NCI-H1105 treated with DMSO at 0.1 percent for 48 hours (cell line): Measurements from ENCODE around the gene SORCS1.
A peak's percentile ranks its signal among the peaks of the same experiment; 100 is the strongest.

Experiments used
- DNase-seq: peaks from one replicate; lab custom pipeline; 2025; lab: John Stamatoyannopoulos, UW

SORCS1 gene

DNA sequence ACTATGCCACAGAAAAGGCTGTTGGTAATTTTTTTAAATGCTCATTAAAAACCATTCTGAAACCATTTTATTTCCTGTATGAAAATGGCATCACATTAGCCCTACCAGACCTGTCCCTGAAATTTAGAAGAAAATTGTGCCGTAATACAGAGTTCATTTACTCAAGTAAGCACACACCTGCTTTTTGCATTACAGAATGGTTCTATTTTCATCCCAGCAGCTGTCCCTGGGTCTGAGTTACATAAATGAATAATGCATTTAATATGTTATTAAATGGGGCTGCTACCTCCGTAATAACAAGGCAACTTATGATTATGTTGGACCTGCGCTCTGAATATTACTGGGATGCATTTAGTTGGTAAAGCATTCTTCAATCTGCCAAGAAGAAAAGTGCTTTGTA, 508.9 kb downstream of the SORCS1 start:
- DNase-seq, result peak; percentile 9

DNA sequence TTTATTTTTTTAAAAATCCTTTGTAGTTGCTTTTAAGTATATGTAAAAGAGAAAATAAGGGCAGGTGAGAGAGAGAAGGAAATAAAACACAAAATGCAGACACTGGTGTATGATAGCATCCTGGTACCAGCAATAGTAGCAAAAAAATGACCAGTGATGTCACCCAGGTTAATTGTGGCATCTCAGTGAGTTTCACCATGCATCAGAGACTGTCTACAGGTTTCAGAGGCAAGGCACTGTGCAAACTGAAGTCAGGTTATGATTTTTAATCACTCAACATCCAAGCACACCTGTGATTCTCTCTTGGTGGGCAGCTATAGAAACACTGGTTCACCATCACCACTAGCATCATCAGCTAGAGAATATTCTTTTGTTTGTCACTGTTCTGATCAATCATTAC, 509.3 kb downstream of the SORCS1 start:
- DNase-seq, result no peak

DNA sequence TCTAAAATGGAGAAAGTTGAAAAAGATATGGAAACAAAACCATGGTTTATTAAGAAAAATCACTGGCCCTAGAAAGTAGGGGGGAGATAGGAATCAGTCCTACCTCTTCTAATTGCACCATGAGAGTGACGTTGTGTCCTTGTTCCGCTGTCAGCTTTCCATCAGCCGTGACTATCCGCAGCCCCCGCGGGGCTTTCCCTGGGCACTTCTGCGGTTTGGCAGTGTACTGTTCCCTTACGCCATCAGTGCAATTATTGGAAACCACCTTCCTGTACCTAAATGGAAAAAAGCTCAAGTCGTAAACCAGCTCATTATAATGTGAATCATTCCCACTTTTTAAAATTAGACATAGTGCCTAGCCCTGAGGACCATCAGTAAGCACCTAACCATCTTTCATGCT, 512.2 kb downstream of the SORCS1 start:
- DNase-seq, result no peak

DNA sequence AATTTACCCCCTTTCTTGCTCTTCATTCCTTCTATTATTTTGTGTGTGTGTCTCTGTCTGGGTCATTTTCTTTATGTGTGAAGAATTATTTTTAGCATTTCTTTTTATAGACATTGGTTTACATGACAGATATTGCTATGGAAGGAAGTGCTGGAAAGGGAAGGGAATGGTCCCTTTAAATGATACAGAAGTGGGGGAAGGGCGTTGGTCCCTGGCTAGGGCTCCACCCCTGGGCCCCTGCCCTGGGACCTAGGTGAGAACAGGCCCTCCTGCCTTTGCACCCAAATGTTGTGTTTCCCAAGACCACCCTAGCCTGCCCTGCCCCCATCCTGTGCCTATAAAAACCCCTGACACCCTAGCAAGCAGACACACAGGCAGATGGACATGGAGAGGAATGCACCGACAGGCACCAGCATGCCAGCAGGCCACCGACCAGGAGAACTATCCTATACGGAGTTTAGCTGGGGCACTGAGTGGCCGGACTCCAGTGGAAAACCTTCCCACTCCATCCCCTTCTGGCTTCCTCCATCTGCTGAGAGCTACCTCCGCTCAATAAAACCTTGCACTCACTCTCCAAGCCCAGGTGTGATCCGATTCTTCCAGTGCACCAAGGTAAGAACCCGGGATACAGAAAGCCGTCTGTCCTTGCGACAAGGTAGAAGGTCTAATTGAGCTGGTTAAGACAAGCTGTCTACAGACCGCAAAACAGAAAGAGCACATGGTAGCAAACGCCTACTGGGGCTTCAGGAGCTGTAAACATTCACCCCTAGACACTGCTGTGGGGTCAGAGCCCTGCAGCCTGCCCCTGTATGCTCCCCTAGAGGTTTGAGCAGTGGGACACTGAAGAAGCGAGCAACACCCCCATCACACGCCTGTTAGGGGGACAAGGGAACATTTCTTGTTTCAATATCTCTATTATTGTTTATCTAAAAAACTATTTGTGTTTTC, 515.7 kb downstream of the SORCS1 start:
- DNase-seq, result no peak

DNA sequence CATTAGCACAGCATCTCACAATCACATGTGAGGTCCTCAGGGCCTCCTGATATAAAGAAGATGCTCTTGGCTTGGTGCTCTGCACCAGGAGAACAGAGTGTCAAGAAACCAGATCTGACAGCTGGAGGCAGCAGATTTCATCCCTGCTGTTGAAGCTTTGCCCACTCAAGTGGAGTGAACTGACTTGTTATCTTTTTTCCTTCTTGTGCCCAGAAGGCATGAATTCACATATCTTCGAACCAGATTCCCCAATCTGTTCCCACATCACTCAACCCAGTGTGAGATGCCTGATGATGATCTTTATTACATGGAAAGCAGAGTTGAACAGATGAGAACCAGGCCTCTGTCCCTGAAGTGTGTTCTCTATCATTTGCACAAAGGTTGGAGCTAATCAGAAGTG, 521.0 kb downstream of the SORCS1 start:
- DNase-seq, result no peak

DNA sequence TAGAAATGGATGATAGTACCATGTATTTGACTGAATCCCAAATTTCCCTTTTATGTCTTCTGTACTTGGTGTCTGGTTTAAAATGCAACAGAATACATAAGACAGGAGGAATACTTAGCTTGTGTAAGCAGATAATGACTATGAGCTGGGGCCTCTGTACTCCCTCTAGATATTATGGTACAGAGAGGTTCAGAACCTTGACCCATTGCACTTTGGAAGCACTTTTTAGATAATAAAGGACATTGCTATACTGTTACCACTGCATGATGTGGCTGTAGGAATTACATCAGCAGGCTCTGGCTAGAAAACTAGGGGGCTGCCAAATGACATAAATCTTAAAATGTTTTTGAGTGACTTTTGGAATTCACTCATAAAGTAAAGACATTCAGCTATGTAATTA, 526.6 kb downstream of the SORCS1 start:
- no peak for DNase-seq

DNA sequence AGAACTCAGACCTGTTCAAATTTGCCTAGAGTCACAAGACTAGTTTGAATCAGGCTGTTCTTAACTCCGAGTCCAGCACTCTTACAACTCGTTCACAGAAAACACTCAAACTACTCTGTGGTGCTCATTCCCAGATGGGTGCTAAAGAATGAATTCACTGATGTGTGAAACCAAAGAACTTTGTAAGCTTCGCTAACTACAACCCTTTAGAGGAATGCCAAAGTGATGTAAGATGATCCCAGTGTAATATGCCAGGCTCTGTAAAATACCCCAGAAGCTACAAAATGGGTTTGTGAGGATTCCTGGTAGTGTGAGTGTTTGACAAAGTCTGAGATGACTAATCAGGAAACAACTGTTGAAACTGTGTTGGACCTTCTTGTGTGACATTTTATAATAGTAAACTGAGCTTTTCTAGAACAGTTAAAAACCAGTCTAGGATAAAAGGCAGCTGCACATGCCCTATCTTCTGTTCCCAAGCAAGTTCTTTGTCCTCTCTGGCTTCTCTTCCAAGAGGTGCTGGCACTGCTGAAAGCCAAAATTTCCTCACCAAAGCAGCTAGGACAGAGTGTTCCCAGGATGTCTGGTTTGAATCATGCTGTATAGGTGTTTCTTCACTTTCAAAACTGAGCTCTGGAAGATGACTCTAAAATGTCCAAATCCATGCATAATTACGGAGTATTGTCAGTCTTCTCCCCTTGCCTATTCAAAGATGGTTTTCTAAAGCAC, 527.6 kb downstream of the SORCS1 start:
- no peak for DNase-seq

DNA sequence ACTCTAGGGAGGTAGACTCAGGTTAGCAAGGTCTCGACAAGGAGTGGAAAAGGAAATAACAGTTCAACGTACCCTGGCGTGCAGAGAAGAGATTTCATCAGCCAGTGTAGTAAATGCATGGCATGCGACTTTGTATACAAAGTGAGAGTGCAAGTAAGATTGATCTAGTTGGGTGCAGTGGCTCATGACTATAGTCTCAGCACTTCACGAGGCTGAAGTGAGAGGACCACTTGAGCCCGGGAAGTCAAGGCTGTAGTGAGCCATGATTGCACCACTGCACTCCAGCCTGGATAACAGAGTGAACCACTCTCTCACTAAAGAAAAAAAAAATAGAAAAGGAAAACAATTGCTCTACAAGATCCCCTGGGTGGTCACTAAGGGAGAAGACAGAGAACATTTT, 528.6 kb downstream of the SORCS1 start:
- DNase-seq, result no peak

DNA sequence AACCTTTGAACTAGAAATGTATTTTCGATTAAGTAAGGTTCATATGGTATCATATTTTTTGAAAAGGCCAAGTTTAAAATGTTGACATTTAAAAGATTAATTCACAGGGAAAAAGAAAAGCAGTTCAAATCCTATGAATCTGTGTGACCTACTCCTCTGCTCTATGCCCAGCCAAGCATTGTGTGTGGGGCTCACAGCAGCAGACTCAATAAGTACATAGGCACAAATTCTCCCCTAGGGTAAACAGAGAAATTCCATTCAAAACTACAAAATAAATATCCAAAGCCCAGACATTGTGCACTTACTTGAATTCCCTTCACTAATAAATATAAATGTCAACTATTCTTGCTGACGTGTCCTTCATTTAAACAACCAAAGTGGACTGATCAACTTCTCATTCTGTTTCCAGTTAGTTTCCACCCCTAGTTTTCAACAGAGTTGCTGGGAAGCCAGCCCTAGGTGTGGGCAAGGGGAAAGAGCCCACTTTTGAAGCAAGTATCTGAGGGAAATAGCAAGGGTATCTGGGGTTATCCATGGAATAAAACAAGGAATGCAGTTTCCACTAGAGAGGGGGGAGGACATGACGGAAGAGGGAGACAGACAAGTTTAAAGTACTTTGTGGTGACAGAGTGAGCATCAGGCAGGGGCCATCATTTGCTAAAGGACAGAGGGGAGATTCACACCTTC, 533.3 kb downstream of the SORCS1 start:
- DNase-seq, result no peak

DNA sequence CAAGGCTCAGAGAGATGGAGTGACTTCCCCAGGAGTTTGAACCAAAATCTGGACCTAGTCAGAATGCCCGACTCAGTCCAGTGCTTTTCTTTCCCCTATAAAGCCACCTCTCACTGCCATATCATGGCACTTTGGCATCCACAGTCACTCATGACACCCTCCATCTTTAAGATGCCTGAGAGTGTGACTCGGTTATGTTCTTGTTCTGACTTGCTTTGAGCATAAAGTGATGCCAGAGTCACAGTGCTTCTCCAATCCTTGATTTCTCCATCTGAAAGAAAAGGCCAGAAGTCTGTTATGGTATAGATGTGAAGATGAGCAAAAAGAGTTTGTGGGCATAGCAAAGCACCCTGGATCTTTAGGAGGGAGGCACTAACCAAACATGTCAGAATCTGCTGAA, 538.1 kb downstream of the SORCS1 start:
- DNase-seq, result no peak

DNA sequence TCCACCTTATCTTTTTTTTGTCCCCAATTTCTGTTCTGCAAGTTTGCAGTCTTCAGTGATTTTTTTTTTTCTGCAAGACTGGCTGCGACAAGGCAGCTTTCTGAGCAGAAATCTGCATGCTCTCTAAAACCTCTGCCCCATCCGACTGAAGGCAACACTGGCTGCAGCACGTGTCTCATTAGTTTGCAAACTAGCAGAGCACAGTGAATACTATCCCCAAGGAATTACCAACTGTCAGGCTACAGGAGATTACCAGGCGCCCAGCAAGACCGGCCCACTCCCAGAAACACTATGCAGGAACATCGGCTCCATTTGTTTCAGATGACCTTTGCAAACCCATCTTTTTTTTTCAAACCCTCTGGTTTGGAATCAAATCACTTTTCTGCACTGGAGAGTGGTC, 538.8 kb downstream of the SORCS1 start:
- DNase-seq, result no peak

DNA sequence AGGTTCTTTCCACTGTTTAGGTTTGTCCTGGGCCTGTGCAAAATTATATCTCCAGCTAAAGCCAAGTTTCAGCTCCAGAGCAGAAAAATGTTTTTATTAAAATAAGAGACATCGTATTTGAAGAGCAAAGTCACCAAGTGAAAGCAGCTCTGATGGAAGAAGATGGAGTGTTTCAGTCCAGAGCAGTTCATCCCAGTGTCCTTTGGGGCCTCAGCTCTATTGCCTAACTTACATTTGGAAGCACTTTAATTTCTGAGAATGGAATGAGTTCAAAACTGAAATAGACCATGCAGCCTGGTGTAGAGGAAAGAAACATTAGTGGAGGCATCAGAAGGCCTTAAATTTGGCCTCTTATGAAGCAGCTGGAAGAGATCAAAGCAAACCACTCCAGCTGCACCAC, 545.2 kb downstream of the SORCS1 start:
- DNase-seq, result no peak

DNA sequence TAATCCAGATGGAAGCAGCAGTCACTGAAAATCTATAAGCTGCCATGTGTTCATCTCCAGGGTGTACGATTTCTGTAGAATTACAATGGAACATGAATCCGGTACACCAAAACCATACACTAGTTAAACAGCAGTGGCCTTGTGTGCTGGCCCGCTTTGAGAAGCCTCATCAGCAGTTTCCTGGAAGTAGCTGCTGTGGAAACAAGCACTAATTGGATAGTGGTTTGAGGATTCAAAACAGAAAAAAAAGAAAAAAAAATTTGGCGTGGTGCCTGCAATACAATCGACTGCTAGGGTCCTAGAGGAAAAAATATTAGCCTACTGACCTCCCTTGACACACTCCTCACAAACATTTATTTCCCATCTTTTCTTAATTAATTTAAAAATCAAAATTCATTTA, 545.9 kb downstream of the SORCS1 start:
- DNase-seq, result no peak

DNA sequence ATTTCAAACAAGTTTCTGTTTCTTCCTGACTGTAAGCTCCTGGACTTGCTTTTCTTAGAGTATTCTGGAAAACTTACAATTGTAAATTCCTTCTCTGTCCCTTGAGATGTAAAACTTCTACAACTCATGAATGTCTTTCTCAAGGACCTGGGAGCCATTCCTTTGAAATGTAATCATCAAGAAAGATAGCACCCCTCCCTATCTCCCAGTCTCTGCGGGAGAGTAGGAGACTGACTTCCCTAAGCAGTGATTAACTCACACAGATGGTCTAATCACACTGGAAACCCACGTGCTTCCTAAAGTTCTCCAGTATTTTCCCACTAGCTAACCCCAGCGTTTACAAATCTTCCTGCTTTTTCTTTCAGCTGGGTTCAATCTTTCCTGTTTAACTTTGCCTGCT, 549.4 kb downstream of the SORCS1 start:
- no peak for DNase-seq

DNA sequence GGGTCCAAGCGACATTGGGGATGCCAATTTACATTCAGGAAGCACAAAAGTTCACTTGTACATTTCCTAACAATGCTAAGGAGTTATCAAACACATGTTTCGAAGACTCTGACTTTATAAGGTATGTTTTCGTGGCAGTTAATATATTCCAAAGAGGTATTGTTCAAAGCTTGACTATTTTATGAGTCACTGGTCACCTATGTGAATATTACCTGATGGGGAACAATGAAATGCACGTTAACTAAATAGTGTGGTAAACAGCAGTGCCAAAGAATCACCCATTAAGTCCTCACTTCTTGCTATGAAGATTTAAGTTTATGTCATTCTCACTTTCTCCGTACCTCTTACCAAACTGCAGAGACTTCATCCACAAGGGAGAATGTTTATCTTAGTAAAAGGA, 550.2 kb downstream of the SORCS1 start:
- no peak for DNase-seq

DNA sequence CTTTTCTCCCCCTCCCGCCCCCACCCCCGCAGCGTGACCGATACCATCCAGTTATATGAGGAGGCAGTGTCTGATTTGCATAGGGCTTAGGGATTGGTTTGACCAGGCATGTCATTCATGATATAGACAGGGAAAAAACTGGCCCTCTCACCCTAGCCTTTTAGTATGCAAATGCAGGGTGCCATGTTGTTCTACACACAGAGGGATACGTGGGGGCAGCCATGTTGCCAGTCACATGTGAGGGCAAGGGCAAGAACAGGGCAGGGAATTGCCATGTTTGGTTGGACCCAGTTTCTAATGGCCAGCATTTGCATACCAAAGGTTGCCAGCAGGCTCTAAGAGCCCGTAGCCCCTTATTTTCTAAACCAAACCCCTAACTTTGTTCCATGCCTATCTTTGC, 552.1 kb downstream of the SORCS1 start:
- no peak for DNase-seq

DNA sequence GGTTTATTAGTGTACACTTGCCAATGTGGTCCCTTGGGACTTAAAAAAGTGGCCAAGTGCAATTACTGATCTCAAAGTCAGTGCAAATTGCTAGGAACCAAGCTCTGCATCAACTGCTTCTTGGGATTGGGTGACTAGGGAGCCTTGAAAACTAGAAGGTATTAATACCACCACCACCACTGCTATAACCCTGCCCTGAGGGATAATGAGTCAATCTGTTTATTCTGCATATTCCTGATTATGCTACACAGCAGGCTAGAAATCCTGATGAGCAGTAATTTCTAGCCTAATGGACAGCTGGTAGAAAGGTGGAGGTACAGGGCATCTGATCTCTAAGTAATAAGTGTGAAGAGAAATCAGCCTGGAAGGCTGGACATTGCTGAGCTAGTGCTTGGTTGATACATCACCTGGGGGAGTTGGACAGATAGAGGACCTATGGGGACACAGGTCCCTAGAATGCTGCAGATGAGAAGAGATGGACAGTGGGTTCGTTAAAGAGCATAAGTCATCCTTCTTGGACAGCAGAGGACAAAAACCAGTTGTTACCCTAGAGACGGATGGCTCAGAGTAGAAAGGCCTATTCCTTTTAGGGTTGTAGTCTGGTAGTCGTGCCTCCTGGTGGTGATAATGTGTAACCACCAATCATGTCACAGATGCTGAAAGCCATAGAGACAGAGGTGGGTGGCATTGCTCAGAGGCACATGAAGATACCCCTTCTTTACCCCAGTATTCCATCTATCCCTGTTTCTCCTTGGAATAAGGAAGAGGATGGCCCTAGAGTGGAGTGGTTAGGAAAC, 554.8 kb downstream of the SORCS1 start:
- no peak for DNase-seq

DNA sequence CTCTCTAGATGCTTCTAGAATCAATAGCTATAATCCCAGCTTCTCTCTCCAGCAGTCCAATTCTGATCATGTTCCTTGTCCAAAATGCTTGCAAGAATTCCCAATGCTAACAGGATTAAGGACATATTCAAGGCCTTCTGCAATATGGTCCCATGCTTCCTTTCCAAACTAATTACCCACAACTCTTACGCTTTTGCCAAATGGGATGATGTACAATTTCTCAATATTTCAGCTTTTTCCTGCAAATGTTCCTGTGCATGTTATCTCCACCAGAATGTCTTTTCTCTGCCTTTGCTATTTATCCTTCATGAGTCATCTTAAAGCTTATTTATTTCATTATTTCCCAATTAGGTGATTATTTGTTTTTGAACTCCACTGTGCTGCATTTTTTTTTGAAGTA, 556.4 kb downstream of the SORCS1 start:
- DNase-seq, result no peak

DNA sequence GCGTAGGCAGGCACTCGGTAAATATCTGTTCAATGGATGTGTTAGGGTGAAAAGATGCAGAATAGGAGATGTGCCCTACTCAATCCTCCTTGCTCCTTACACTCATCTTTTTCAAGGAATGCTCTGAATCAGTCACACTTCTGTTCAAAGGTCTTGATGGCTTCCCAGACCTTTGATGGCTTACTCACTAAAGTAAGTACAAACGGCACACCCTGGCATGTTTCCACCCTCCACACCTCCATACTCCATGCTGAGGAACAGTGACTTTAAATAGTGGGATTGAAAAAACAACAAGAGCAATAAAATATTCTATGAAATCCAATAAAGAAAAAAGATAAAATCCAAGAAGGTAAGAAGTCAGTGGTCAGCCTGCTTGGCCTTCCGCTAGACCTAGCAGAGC, 569.2 kb downstream of the SORCS1 start:
- DNase-seq, result no peak

DNA sequence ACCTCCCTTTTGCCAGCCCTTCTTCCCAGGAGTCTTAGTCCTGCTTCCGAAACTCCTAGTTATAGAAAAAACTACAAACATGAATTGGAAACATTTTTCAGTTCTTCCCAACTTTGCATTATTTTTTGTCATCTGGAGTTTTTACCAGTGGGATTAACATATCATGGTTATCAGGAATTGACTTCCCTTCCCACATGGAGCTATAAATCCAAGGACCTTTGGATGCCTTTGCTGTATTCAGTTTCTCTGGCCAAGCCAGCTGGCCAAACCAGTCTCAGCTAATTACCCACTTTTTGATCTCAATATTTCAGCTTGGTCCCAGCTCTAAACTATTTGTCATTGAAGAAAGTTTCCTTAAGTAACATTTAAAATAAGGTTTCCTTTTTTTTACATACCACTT, 570.6 kb downstream of the SORCS1 start:
- no peak for DNase-seq

DNA sequence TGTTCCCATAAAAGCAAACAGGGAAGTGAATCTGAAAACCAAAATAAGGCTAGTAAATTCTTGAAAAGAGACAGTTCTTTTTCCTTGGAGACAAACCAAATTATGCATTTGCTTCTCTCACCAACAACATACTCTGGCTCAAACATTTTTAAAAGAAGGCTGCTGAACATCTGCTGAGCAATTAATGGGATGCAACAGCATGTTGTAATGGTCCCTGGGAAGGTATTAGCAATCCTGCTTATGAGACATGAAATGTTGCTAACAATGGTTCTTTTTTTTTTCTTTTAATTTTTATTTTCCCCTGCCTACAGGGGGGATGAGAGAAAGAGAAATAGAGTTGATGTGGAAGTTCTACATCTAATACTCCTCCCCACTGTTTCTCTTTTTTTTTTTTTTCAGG, 572.1 kb downstream of the SORCS1 start:
- DNase-seq, result no peak

DNA sequence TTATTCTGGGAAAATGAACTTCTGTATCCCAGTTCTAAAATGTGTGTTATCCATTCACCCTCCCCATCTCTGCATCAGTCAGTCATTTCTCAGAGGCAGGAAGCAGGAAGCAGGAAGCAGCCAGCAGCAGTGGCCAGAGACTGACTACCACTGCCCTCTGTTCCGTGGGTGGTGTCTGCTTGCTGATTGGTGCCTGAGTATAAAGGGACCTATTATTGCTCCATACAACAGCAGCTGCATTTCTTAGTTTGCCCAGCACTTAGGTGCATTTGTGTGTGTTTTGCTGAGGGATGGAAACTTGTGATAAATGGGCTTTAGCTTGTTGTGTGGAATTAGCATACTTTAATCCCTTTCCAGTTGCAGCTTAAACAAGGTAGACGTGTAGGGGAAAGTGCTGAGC, 582.2 kb downstream of the SORCS1 start:
- no peak for DNase-seq
